Keratinocyte (primary cell): Measurements from ENCODE around the gene PRELID1.

Experiments
- CTCF ChIP-seq, 3 experiments: IDR thresholded peaks in 1 of 3; conservative IDR thresholded peaks in 1 of 3; optimal IDR thresholded peaks in 1 of 3; 2 replicates in 2 of 3; 3 replicates in 1 of 3; pipeline versions ENCODE3 to v1.5.1; 2011; ENCODE audit warnings: low read length in 3 of 3, mild to moderate bottlenecking in 3 of 3, moderate library complexity in 2 of 3, control low read depth in 1 of 3, inconsistent platforms in 1 of 3; ENCODE audit not compliant: insufficient read depth in 2 of 3; ENCODE audit errors: extremely low read depth in 1 of 3
- EZH2 ChIP-seq: IDR thresholded peaks from one replicate; pipeline ENCODE4 v1.6.1; 2012; ENCODE audit warnings: inconsistent platforms, mild to moderate bottlenecking, low read length, moderate library complexity

GRCh38 chr5:177269232-177269895 is 34.2 kb upstream of the PRELID1 start:
- TF ChIP-seq CTCF (optimal IDR thresholded peaks at IDR 0.05 in 1 of 3, IDR thresholded peaks at IDR 0.05 in 1 of 3, conservative IDR thresholded peaks at IDR 0.05 in 1 of 3; ENCODE audit: extremely low read depth in 1 of 3, insufficient read depth in 2 of 3, low read length in 3 of 3) = no peak
- TF ChIP-seq EZH2 = no peak
